ENCODE results near the gene ARL8B.

ARL8B gene

DNA sequence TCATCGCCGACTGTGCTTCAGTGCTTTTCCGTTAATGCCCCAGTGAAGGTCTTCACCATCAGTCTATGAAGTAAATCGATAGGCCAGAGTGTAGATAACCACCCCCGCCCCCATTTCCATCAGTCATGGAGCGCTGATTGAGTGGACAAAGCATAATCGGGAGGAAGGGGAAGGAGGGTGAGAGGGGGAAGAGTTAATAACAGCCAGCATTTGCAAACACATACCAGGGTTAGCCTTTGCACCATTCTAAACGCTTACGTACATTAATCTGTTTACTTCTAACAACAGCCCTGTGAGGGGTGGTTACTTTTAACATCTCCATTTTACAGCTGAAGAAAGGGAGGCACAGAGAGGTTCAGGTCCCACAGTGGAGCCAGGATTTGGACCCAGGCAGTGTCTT, 92.3 kb downstream of the ARL8B start:
- no peak for DNase-seq

DNA sequence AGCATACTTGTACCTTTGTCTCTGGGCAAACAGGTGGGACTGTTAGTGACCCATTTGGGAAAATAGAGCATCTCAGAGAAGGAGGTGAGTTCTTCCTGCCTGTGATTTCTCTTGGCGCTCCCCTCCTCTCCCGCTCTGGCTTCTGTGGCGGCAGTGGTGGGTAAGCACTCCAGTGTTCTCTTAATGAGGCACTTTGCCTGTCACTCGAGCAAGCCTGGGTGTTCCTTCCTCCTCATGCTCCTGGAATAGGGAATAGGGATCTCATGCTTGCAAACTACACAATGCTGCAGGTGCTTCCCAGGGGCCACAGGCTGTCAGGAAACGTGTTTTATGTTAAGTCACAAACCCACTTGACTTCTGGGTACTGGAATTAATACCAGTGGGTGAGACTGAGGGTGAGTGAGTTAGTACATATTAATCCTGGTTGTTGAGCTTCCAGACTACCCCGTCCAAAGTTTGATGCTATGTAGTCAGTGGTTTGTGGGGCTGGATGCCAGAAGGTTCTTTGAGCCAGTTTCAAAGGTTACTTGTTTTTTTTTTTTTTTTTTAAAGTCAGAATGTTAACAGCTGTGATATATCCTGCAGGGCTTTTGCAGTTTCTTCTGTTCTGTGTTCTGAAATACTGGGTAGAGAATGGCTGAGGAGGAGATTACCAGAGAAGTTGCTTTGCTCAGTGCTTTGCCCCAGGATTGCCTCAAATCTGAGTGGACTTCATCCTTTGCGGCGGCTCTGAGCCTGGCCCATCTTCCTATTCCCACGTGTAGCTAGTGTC, 95.9 kb downstream of the ARL8B start:
- DNase-seq = peak; percentile 37

DNA sequence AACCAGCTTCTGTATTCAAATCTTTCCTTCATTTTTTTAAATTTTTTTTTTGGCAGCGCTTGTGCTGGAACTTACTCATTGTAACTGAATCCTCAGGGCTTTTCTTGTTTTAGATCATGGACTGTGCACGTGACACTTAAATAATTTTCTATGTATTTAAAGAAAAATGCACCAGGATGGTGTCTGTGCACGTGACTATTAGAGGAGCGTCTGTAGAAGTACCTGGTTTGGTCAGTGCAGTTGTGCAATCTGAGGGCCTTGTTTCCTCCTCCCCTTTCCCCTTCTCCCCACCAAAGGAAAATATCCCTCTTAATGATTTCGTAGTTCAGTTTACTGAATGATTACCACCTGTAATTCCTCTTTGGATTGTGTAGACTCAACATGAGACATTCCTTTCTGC, 96.7 kb downstream of the ARL8B start:
- DNase-seq = no peak

DNA sequence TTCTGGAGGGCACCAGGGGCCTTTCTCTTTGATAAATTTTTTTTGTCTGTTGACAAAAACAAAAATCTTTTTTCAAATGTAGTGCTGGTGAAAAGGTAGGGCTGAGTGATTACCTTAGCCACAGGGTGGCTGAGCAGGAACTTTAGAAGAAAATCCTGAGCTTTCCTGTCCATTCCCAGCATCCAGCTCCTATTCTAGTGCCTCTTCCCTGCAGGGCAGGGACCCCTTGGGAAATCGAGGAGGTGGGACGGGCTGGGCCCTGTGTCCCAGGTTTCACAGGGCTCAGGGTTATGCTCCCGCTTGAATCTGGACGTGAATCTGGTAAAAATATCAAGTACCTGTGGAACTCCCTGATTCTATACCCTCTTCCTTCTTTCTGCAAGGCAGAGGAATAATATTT, 97.1 kb downstream of the ARL8B start:
- DNase-seq = no peak

DNA sequence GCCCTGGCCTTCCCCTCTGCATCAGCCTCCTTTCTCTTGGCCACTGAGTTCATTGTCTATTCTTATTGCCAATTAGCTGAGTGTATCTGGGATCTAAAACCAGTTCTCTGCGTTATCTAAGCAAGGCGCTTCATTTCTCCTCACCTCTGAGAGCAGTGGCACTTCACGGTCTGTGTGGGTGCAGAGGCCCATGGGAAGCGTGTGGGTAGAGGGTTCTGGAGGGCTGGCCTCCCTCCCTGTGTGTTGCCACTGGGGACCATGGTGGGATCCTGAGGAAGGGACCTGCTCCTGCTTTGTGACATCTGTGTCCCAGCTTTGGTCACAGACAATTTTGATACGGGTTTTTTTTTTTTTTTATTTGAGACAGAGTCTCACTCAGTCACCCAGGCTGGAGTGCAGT, 98.1 kb downstream of the ARL8B start:
- DNase-seq = no peak

DNA sequence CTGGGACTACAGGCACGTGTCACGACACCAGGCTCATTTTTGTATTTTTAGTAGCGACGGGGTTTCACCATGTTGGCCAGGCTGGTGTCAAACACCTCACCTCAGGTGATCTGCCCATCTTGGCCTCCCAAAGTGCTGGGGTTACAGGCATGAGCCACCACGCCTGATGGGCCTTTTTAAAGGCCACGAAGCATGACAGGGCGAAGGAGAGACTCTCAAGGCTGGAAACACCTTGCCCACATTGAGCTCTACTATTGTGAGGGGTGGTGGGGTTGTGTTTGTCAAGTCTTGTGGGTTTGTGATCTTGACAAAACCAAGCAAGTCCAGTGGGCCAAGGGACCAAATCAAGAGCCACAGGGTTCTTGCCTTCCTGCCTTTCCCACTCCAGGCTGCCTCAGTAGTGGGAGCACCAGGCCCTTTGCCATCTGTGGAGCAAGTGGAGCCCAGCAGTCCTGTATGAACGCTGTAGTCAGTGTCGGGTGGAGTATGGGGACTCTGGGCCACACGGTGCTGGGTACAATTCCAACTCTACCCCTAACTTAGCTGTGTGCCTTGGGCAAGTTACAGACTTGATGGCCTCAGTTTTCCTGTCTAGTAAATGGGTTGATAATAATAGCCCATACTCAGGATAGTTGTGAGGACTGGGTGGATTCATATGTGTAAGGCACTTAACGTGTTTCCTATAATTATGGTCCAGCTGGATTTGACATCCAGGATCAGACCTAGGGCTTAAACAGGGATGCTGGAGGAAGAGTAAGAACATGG, 98.8 kb downstream of the ARL8B start:
- DNase-seq = no peak

GRCh38 chr3:5221701-5222100, 99.6 kb downstream of the ARL8B start:
- DNase-seq = no peak

- no peak for DNase-seq
Measured at GRCh38 chr3:5222283-5223005, 100.4 kb downstream of the ARL8B start.

DNA sequence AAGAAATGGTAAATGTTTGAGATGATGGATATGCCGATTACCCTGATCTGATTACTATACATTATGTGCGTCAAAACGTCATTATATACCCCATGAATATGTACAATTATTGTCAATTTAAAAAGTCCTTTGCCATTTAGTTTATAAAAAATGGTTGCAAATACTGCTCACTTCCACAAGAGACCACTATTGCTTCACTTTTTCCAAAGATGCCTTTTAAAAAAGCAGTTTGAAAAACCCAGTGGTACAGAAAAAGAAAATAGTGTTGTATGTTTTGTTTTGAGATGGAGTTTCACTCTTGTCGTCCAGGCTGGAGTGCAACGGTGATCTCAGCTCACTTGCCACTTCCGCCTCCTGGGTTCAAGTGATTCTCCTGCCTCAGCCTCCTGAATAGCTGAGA, 104.7 kb downstream of the ARL8B start:
- DNase-seq = peak; percentile 42

GRCh38 chr3:5227812-5228211, 105.7 kb downstream of the ARL8B start:
- DNase-seq = no peak

- DNase-seq = no peak
Measured at GRCh38 chr3:5229414-5229813, 107.3 kb downstream of the ARL8B start.
